Glomerular endothelial cell (primary cell): ENCODE results near the gene CLIP1. TPM values are rescaled to one million over a fixed set of nuclear protein-coding genes. Genes with fewer than 3 reads are reported as not detected.
"Not testable (repeated sequence)": the region's sequence is repeated elsewhere in the genome, so short reads cannot be mapped to it uniquely, and the experiment has no call there.

Experiments
- DNase-seq: peaks from one replicate; pipeline ENCODE4 v3.0.0-alpha.2; 2011; ENCODE audit warnings: low read depth, low spot score; ENCODE audit errors: extremely low read depth
- total RNA-seq: library from RNA; depleted of rRNA; stranded (reverse); fragments of >200 nt; gene quantifications from 2 replicates; pipeline ENCODE4 v1.2.3, GENCODE V29; 2015

CLIP1 gene
- total RNA-seq, 1 donor from 2014 or later: 85.6 TPM

GRCh38 chr12:122437656-122438121 is 15.2 kb upstream of the CLIP1 start:
- no peak for DNase-seq

- DNase-seq: no peak
Observed at GRCh38 chr12:122435186-122435585, 12.7 kb upstream of the CLIP1 start.

GRCh38 chr12:122429043-122429442 is 6.6 kb upstream of the CLIP1 start:
- DNase-seq: not testable (repeated sequence)

- DNase-seq: no peak
Observed at GRCh38 chr12:122427403-122427802, 4.9 kb upstream of the CLIP1 start.

GRCh38 chr12:122423258-122424165 is 1.0 kb upstream of the CLIP1 start:
- no peak for DNase-seq

GRCh38 chr12:122422730-122423257 is 325 bp upstream of the CLIP1 start:
- DNase-seq: no peak

GRCh38 chr12:122421187-122421820 is 1.2 kb downstream of the CLIP1 start:
- DNase-seq: no peak

- DNase-seq: no peak
Observed at GRCh38 chr12:122420471-122421162, 1.9 kb downstream of the CLIP1 start.

- not testable (repeated sequence) for DNase-seq
Observed at GRCh38 chr12:122419094-122419493, 3.4 kb downstream of the CLIP1 start.

- DNase-seq: not testable (repeated sequence)
Observed at GRCh38 chr12:122415665-122416064, 6.8 kb downstream of the CLIP1 start.

GRCh38 chr12:122413516-122414404 is 8.7 kb downstream of the CLIP1 start:
- DNase-seq: no peak

GRCh38 chr12:122412851-122413433 is 9.5 kb downstream of the CLIP1 start:
- DNase-seq: no peak

- no peak for DNase-seq
Observed at GRCh38 chr12:122411537-122411936, 10.9 kb downstream of the CLIP1 start.

GRCh38 chr12:122407208-122407607 is 15.3 kb downstream of the CLIP1 start:
- no peak for DNase-seq

- no peak for DNase-seq
Observed at GRCh38 chr12:122406701-122407164, 15.7 kb downstream of the CLIP1 start.

- DNase-seq: no peak
Observed at GRCh38 chr12:122403831-122404230, 18.6 kb downstream of the CLIP1 start.

GRCh38 chr12:122403115-122403770 is 19.2 kb downstream of the CLIP1 start:
- no peak for DNase-seq

- DNase-seq: no peak
Observed at GRCh38 chr12:122402264-122402663, 20.2 kb downstream of the CLIP1 start.
